HepG2 (cell line): ENCODE data around the gene JMJD4. TPM values are rescaled to one million over a fixed set of nuclear protein-coding genes. Genes with fewer than 3 reads are reported as not detected.

Experiments used
- ATAC-seq: fragments of 200-7000 bp; cut with Tn5 transposase; 3 replicates; pipeline ENCODE4 v1.9.1; 2020; ENCODE audit warnings: mild to moderate bottlenecking, moderate library complexity
- BruUV-seq: library from RNA; stranded (reverse); fragments of 400-500 nt; replicated peaks from 2 replicates; lab custom pipeline; 2021; lab: Mats Ljungman, UMichigan
- CTCF ChIA-PET: fragments of 300-600 bp; formaldehyde crosslinking; extraction: SDS; loops from one replicate; lab custom pipeline; 2021; ENCODE audit warnings: low total read pairs, inconsistent platforms, low intra/inter-chr PET ratio; lab: Yijun Ruan, JAX
- POLR2A ChIA-PET: fragments of 350-600 bp; sonication (Branson Sonifier 250); formaldehyde crosslinking; loops from one replicate; lab custom pipeline; 2020; ENCODE audit warnings: antibody characterized with exemption, inconsistent platforms; lab: Yijun Ruan, JAX
- DNase-seq: peaks from one replicate; pipeline ENCODE4 v3.0.0-alpha.2; 2015; ENCODE audit warnings: low spot score
- FAIRE-seq: peaks from 3 replicates; lab custom pipeline; 2011; peaks lifted over from hg19 to GRCh38; lab: Jason Lieb, UNC
- H2AFZ ChIP-seq: one replicate; pipeline ENCODE4 v1.6.1; 2011; ENCODE audit warnings: low read length, inconsistent platforms
- H3K27ac ChIP-seq: fragments of 300-600 bp; 3 replicates; pipeline ENCODE4 v1.8.0; 2011; ENCODE audit warnings: mixed run types, mild to moderate bottlenecking, mixed read lengths, low read length, inconsistent platforms; ENCODE audit not compliant: insufficient read depth; ENCODE audit errors: extremely low read length
- H3K27me3 ChIP-seq, 2 experiments: fragments of 200-600 bp in 1 of 2; 2 replicates in 1 of 2; 3 replicates in 1 of 2; pipeline versions ENCODE4 v1.6.0 to v1.8.0; 2011; ENCODE audit warnings: low read length in 2 of 2, mild to moderate bottlenecking in 2 of 2, moderate library complexity in 2 of 2, inconsistent platforms in 1 of 2; ENCODE audit not compliant: insufficient read depth in 2 of 2, control insufficient read depth in 1 of 2
- H3K36me3 ChIP-seq, 2 experiments: fragments of 200-600 bp in 1 of 2; replicated peaks in 1 of 2; 2 replicates in 1 of 2; 3 replicates in 1 of 2; pipeline versions ENCODE4 v1.5.1 to v1.8.0; 2011; ENCODE audit warnings: low read length in 2 of 2, inconsistent platforms in 1 of 2; ENCODE audit not compliant: insufficient read depth in 2 of 2, control insufficient read depth in 1 of 2
- H3K4me1 ChIP-seq: 2 replicates; pipeline ENCODE4 v1.5.1; 2012; ENCODE audit warnings: low read length, inconsistent platforms; ENCODE audit not compliant: insufficient read depth
- H3K4me2 ChIP-seq: 2 replicates; pipeline ENCODE4 v1.6.0; 2011; ENCODE audit warnings: low read depth, low read length, inconsistent platforms
- H3K4me3 ChIP-seq, 3 experiments: fragments of 200-600 bp in 1 of 3; sonication (generic), shearing (Covaris generic) in 1 of 3; replicated peaks in 1 of 3; 2 replicates each; pipeline ENCODE4 v1.5.1; 2011 to 2016; ENCODE audit warnings: low read length in 3 of 3, inconsistent platforms in 2 of 3, low read depth in 2 of 3, mild to moderate bottlenecking in 2 of 3, control low read depth in 1 of 3, mixed read lengths in 1 of 3; ENCODE audit not compliant: insufficient read depth in 1 of 3
- H3K79me2 ChIP-seq: one replicate; pipeline ENCODE4 v1.6.1; 2011; ENCODE audit warnings: low read length, inconsistent platforms; ENCODE audit not compliant: insufficient read depth
- H3K9ac ChIP-seq: 2 replicates; pipeline ENCODE4 v1.6.0; 2011; ENCODE audit warnings: mild to moderate bottlenecking, low read depth, low read length, inconsistent platforms; ENCODE audit not compliant: insufficient read depth
- H3K9me3 ChIP-seq: 2 replicates; pipeline ENCODE4 v1.5.1; 2012; ENCODE audit warnings: mild to moderate bottlenecking, low read length
- H4K20me1 ChIP-seq: 2 replicates; pipeline ENCODE4 v1.6.0; 2011; ENCODE audit warnings: inconsistent platforms, mild to moderate bottlenecking, low read length, moderate library complexity; ENCODE audit not compliant: insufficient read depth
- AGO2 ChIP-seq: fragments of 200-400 bp; formaldehyde crosslinking; optimal IDR thresholded peaks from 2 replicates; pipeline ENCODE3; 2017; ENCODE audit warnings: mild to moderate bottlenecking, low read depth, low read length, moderate library complexity
- ARID5B ChIP-seq: IDR thresholded peaks from 2 replicates; pipeline ENCODE4 v1.4.0; 2020; ENCODE audit warnings: mild to moderate bottlenecking, missing genetic modification reagents
- THAP11 ChIP-seq: IDR thresholded peaks from 2 replicates; pipeline ENCODE4 v1.6.1; 2016; ENCODE audit warnings: missing biosample characterization, missing genetic modification reagents
- ZNF83 ChIP-seq: sonication (generic); formaldehyde crosslinking; IDR thresholded peaks from 2 replicates; pipeline ENCODE4 v1.4.0; 2020; ENCODE audit warnings: missing genetic modification reagents, mild to moderate bottlenecking, borderline replicate concordance
- WGBS: methylation state at CpG from one replicate; pipeline ENCODE4 v1.1.6; 2017; ENCODE audit warnings: low lambda C conversion rate; 5-methylcytosine and 5-hydroxymethylcytosine counted together
- in situ Hi-C: cut with HindIII; loops from 2 replicates; pipeline ENCODE4 v1.10.0; 2017; ENCODE audit warnings: low pct_unique_long_range_greater_than_20kb; ENCODE audit not compliant: extremely low pct_ligation_motif_present
- intact Hi-C: fragments of 100-400 bp; cut with micrococcal nuclease; formaldehyde crosslinking; loops from one replicate; pipeline ENCODE4 v1.10.0; 2022; ENCODE audit not compliant: unreplicated experiment
- polyA plus RNA-seq, 8 experiments: library from polyadenylated mRNA; depleted of rRNA in 3 of 8; stranded (reverse) in 7 of 8; unstranded in 1 of 8; fragments of >200 nt; fragmentation: Illumina TruSeq in 4 of 8; extraction: Trizol in 4 of 8; gene quantifications; 2 replicates each; pipeline versions ENCODE4 v1.2.1 to v1.2.3, GENCODE V29; 2011 to 2016; ENCODE audit warnings: low read depth in 4 of 8, missing spikeins in 1 of 8, mixed read lengths in 1 of 8; ENCODE audit not compliant: insufficient read depth in 1 of 8
- total RNA-seq, 5 experiments: library from RNA; depleted of rRNA; stranded (reverse); fragments of >200 nt; fragmentation: Illumina TruSeq; extraction: Trizol; gene quantifications; 2 replicates each; pipeline ENCODE4 v1.2.3, GENCODE V29; 2016; ENCODE audit warnings: low read depth in 1 of 5

The JMJD4 gene
- total and polyA plus RNA-seq, 2 of the 13 experiments (the other 11 are each of a cell fraction or from before 2014, with no cell fraction given) = 10.2 to 29.0 TPM

GRCh38 chr1:227746676-227747075, 11.6 kb upstream of the JMJD4 start (continued):
- TF ChIP-seq ARID5B (no peak), THAP11 (CRISPR knock-in tag) (no peak)

DNA sequence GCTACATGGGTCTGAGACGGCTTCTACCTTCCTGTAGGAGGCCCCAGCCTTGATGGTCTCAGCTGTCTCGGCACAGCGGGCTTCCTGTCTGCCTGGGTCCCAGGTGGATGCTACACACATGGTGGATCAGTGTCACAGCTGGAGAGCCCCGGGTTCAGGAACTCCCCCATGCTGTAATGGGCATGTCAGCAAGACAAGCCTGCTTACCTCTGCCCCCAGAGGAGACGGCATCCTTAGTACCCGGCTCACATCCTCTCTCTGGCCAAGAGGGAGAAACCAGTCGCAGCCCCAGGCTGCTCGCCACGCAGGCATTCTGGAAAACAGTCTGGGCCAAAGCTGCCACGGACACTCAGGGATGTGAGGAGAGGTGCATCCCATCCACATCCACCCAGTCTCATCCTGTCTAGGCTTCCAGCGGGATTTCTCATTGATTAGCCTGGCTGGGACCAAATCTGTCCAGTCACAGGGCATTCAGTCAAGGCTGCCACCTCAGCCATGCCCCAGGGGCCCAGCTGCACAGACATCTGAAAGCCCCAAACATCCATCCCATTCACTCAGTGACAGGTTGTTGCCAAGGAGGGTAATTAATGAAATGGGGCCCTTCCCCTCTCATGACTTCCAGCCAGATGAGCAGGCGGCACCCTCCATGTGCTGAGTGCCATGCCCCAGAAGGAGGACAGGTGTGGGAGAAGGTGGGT, 10.6 kb upstream of the JMJD4 start:
- H3K4me2 ChIP-seq = no peak overlapping the region
- DNase-seq (no peak), FAIRE-seq (no peak), ATAC-seq (no peak)
- CTCF ChIA-PET = no interaction called here
- TF ChIP-seq AGO2 (peak; percentile 7), ZNF83 (CRISPR knock-in tag) (no peak)
- no peaks in the 10 kb centered on the region for H3K27me3 ChIP-seq
- H3K9ac ChIP-seq = no peak overlapping the region
- POLR2A ChIA-PET = no interaction called here
- no peak overlapping the region for H3K4me3 ChIP-seq
- intact Hi-C loops (no loop called here), in situ Hi-C loops (loop anchor here (10.0 kb wide), 1 partner anchor 261 kb away; no protein-coding TSS in a partner anchor)
- 0 out of 2 replicates have a peak, but pooled peaks cover 4% of the 10 kb centered on the region for H4K20me1 ChIP-seq
- no peaks in the 10 kb centered on the region for H3K4me1 ChIP-seq
- H2AFZ ChIP-seq = no peak overlapping the region
- H3K36me3 ChIP-seq = peaks cover 11 to 31% of the 10 kb centered on the region in 2 experiments; a peak in 4 of 5 replicates
- 92% methylated on average over 6 of the region's 12 CpGs for WGBS
- no peak overlapping the region for H3K27ac ChIP-seq
- BruUV-seq = no TSS peak
- H3K9me3 ChIP-seq = no peaks in the 10 kb centered on the region
- peaks cover 12% of the 10 kb centered on the region for H3K79me2 ChIP-seq
